Neural cell (in vitro differentiated cells): ENCODE results near the gene CCDC152. TPM values are rescaled to one million over a fixed set of nuclear protein-coding genes. Genes with fewer than 3 reads are reported as not detected.

Source experiments
- H2AFZ ChIP-seq: fragments of 200-600, 300-800 bp; sonication (generic), shearing (Covaris generic); 2 replicates; pipeline ENCODE4 v1.6.0; 2014; ENCODE audit warnings: low read depth, mild to moderate bottlenecking, antibody characterized with exemption, low read length, moderate library complexity
- H3F3A ChIP-seq: fragments of 200-600 bp; shearing (Covaris generic); 2 replicates; pipeline ENCODE4 v1.6.1; 2016; ENCODE audit warnings: mild to moderate bottlenecking, moderate library complexity, mixed read lengths, antibody characterized with exemption, low read length; ENCODE audit not compliant: insufficient read depth, poor library complexity, severe bottlenecking
- H3K27ac ChIP-seq: fragments of 200-600, 300-800 bp; sonication (generic), shearing (Covaris generic); 2 replicates; pipeline ENCODE4 v1.5.1; 2014; ENCODE audit warnings: mild to moderate bottlenecking, low read length, moderate library complexity
- H3K27me3 ChIP-seq: fragments of 300-800, 200-600 bp; sonication (generic), shearing (Covaris generic); 2 replicates; pipeline ENCODE4 v1.6.0; 2014; ENCODE audit warnings: mild to moderate bottlenecking, low read depth, low read length, moderate library complexity; ENCODE audit not compliant: insufficient read depth
- H3K36me3 ChIP-seq: fragments of 300-800, 200-600 bp; sonication (generic), shearing (Covaris generic); 2 replicates; pipeline ENCODE4 v1.5.1; 2014; ENCODE audit warnings: mild to moderate bottlenecking, antibody characterized with exemption, low read length, moderate library complexity; ENCODE audit not compliant: insufficient read depth
- H3K4me2 ChIP-seq: fragments of 300-800, 200-600 bp; sonication (generic), shearing (Covaris generic); 2 replicates; pipeline ENCODE4 v1.6.0; 2014; ENCODE audit warnings: mild to moderate bottlenecking, low read length
- H3K4me3 ChIP-seq: fragments of 300-800, 200-600 bp; sonication (generic), shearing (Covaris generic); 2 replicates; pipeline ENCODE4 v1.5.1; 2014; ENCODE audit warnings: mild to moderate bottlenecking, low read length, moderate library complexity
- H3K79me2 ChIP-seq: fragments of 200-600 bp; shearing (Covaris generic); replicated peaks from 2 replicates; pipeline ENCODE4 v1.6.0; 2014; ENCODE audit warnings: mild to moderate bottlenecking, low read length, moderate library complexity; ENCODE audit not compliant: insufficient read depth
- H3K9ac ChIP-seq: fragments of 300-800, 200-600 bp; sonication (generic), shearing (Covaris generic); 2 replicates; pipeline ENCODE4 v1.6.1; 2016; ENCODE audit warnings: mild to moderate bottlenecking, low read length, mixed read lengths
- H3K9me2 ChIP-seq: fragments of 200-600 bp; shearing (Covaris generic); 2 replicates; pipeline ENCODE4 v1.6.1; 2016; ENCODE audit warnings: mild to moderate bottlenecking, low read length, mixed read lengths; ENCODE audit not compliant: insufficient read depth
- H3K9me3 ChIP-seq: fragments of 200-600, 300-800 bp; sonication (generic), shearing (Covaris generic); 2 replicates; pipeline ENCODE4 v1.6.1; 2016; ENCODE audit warnings: mild to moderate bottlenecking, mixed run types, low read length, moderate library complexity, mixed read lengths
- H4K20me1 ChIP-seq: fragments of 200-600 bp; shearing (Covaris generic); 2 replicates; pipeline ENCODE4 v1.6.1; 2016; ENCODE audit warnings: mild to moderate bottlenecking, mixed run types; ENCODE audit not compliant: insufficient read depth
- EP300 ChIP-seq: fragments of 450-650 bp; conservative IDR thresholded peaks from 2 replicates; pipeline ENCODE4 v1.6.1; 2014; ENCODE audit warnings: antibody characterized with exemption, mild to moderate bottlenecking, moderate library complexity; ENCODE audit not compliant: poor library complexity, severe bottlenecking
- EZH2 ChIP-seq: fragments of 200-600, 300-800 bp; shearing (Covaris generic), sonication (generic); IDR thresholded peaks from 2 replicates; pipeline ENCODE4 v1.6.1; 2014; ENCODE audit warnings: antibody characterized with exemption, low read length, borderline replicate concordance, mild to moderate bottlenecking; ENCODE audit not compliant: insufficient read depth, poor library complexity, severe bottlenecking
- MXI1 ChIP-seq: fragments of 450-650 bp; conservative IDR thresholded peaks from 2 replicates; pipeline ENCODE4 v1.6.1; 2014; ENCODE audit warnings: antibody characterized with exemption, mild to moderate bottlenecking; ENCODE audit not compliant: poor library complexity, severe bottlenecking
- POLR2AphosphoS5 ChIP-seq: IDR thresholded peaks from 2 replicates; pipeline ENCODE4 v1.6.1; 2012
- RAD21 ChIP-seq: fragments of 450-650 bp; conservative IDR thresholded peaks from 2 replicates; pipeline ENCODE4 v1.6.1; 2014; ENCODE audit warnings: antibody characterized with exemption, mild to moderate bottlenecking, moderate library complexity
- SMC3 ChIP-seq: fragments of 450-650 bp; conservative IDR thresholded peaks from 2 replicates; pipeline ENCODE4 v1.6.1; 2014; ENCODE audit warnings: antibody characterized with exemption, mild to moderate bottlenecking, moderate library complexity; ENCODE audit not compliant: poor library complexity
- TAF1 ChIP-seq: IDR thresholded peaks from 2 replicates; pipeline ENCODE4 v1.6.1; 2012; ENCODE audit warnings: low read depth
- polyA plus RNA-seq: library from polyadenylated mRNA; depleted of rRNA; stranded (reverse); fragments of >200 nt; gene quantifications from 2 replicates; pipeline ENCODE4 v1.2.3, GENCODE V29; 2014
- TF ChIP-seq, protein P1 (sequence below): IDR thresholded peaks from 2 replicates; pipeline ENCODE4 v1.6.1; 2012; ENCODE audit warnings: borderline replicate concordance
- TF ChIP-seq, protein P2 (sequence below): fragments of 450-650 bp; IDR thresholded peaks from 2 replicates; pipeline ENCODE4 v1.5.1; 2014; ENCODE audit warnings: antibody characterized with exemption, mild to moderate bottlenecking, moderate library complexity; ENCODE audit not compliant: poor library complexity, severe bottlenecking

The CCDC152 gene
- polyA plus RNA-seq, 1 donor from 2014 or later: 0.87 TPM

DNA sequence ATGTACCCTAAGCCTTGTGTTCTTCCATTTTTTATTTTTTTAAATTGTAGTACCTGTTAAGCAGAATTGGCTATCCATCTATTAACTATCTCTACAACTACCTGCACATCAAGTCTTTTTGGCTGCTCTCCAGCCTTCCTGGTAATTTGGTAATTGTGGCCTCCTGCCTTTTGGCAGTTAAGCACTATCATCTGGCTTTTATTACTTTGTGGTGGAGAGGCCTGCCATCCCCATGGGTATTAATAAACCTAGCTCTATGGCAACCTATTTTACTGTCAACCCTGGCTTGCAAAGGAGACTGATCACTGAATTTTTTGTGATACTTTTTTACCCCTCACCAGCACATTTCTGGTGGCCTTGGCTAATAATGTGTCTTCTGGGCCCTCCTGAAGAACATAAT, 34.5 kb downstream of the CCDC152 start:
- H3K4me3 ChIP-seq: no peak overlapping the region
- H4K20me1 ChIP-seq: no peaks in the 10 kb centered on the region
- TF ChIP-seq EZH2 (no peak), TAF1 (no peak), RAD21 (no peak), EP300 (no peak), POLR2AphosphoS5 (no peak), SMC3 (no peak), MXI1 (no peak)
- TF ChIP-seq, protein P1, sequence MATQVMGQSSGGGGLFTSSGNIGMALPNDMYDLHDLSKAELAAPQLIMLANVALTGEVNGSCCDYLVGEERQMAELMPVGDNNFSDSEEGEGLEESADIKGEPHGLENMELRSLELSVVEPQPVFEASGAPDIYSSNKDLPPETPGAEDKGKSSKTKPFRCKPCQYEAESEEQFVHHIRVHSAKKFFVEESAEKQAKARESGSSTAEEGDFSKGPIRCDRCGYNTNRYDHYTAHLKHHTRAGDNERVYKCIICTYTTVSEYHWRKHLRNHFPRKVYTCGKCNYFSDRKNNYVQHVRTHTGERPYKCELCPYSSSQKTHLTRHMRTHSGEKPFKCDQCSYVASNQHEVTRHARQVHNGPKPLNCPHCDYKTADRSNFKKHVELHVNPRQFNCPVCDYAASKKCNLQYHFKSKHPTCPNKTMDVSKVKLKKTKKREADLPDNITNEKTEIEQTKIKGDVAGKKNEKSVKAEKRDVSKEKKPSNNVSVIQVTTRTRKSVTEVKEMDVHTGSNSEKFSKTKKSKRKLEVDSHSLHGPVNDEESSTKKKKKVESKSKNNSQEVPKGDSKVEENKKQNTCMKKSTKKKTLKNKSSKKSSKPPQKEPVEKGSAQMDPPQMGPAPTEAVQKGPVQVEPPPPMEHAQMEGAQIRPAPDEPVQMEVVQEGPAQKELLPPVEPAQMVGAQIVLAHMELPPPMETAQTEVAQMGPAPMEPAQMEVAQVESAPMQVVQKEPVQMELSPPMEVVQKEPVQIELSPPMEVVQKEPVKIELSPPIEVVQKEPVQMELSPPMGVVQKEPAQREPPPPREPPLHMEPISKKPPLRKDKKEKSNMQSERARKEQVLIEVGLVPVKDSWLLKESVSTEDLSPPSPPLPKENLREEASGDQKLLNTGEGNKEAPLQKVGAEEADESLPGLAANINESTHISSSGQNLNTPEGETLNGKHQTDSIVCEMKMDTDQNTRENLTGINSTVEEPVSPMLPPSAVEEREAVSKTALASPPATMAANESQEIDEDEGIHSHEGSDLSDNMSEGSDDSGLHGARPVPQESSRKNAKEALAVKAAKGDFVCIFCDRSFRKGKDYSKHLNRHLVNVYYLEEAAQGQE: no peak
- TF ChIP-seq, protein P2, sequence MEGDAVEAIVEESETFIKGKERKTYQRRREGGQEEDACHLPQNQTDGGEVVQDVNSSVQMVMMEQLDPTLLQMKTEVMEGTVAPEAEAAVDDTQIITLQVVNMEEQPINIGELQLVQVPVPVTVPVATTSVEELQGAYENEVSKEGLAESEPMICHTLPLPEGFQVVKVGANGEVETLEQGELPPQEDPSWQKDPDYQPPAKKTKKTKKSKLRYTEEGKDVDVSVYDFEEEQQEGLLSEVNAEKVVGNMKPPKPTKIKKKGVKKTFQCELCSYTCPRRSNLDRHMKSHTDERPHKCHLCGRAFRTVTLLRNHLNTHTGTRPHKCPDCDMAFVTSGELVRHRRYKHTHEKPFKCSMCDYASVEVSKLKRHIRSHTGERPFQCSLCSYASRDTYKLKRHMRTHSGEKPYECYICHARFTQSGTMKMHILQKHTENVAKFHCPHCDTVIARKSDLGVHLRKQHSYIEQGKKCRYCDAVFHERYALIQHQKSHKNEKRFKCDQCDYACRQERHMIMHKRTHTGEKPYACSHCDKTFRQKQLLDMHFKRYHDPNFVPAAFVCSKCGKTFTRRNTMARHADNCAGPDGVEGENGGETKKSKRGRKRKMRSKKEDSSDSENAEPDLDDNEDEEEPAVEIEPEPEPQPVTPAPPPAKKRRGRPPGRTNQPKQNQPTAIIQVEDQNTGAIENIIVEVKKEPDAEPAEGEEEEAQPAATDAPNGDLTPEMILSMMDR: no peak
- H3K27me3 ChIP-seq: no peaks in the 10 kb centered on the region
- no peak overlapping the region for H3K9ac ChIP-seq
- no peaks in the 10 kb centered on the region for H3K79me2 ChIP-seq
- no peaks in the 10 kb centered on the region for H3F3A ChIP-seq
- no peaks in the 10 kb centered on the region for H3K9me2 ChIP-seq
- H3K9me3 ChIP-seq: no peaks in the 10 kb centered on the region
- H3K27ac ChIP-seq: no peak overlapping the region
- no peaks in the 10 kb centered on the region for H3K36me3 ChIP-seq
- no peak overlapping the region for H2AFZ ChIP-seq
- no peak overlapping the region for H3K4me2 ChIP-seq

DNA sequence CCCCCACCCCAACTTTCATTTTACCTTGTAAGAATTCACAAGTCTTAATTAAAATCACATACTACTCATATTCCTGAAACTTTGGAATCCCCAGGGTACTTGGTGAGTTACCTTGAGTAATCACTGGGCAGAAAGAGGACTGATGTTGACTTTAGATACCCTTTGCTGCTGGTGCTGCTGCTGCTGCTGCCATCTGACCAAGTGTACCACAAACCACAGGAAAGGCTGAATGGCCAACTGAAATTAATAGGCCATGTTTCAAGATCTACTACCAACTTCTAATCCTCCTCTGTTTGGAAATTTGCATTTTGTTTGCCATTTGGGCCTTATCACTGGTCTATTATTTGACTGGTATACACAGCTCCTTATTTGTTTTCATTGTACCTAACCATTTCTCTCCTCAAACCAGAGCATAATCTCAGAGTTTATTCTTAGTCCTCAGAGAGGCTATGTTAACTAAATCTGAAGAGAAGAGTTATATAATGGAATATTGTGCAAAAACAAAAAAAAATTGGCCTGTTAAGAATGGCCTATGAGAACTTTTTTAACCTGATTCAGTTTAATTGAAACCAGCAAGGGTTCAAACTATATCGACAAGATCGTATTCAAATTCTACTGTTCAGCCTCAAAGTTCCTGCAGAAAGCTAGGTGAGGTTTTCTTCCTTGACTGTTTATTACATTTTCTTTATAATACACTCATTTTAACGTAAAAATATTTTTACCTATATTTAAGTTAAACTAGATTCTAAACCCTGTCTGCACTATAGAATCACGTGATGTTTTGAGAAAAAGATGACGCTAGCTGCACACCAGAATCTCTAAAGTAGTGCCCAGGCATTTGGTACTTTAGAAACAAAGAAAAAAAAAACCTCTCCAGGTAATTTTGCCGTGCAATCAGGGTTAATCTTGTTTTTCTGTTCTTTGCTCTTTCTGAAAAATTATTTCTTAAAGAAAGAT, 41.9 kb downstream of the CCDC152 start:
- H3K4me3 ChIP-seq: no peak overlapping the region
- no peaks in the 10 kb centered on the region for H3K79me2 ChIP-seq
- no peaks in the 10 kb centered on the region for H3F3A ChIP-seq
- no peak overlapping the region for H3K27ac ChIP-seq
- H2AFZ ChIP-seq: no peak overlapping the region
- no peaks in the 10 kb centered on the region for H3K36me3 ChIP-seq
- H3K9me2 ChIP-seq: no peaks in the 10 kb centered on the region
- no peaks in the 10 kb centered on the region for H3K27me3 ChIP-seq
- H3K9ac ChIP-seq: no peak overlapping the region
- TF ChIP-seq MXI1 (no peak), POLR2AphosphoS5 (no peak), TAF1 (no peak), EP300 (no peak), RAD21 (no peak), EZH2 (no peak), SMC3 (no peak)
- TF ChIP-seq, protein P2: no peak
- TF ChIP-seq, protein P1: no peak
- H3K9me3 ChIP-seq: no peaks in the 10 kb centered on the region
- no peak overlapping the region for H3K4me2 ChIP-seq
- no peaks in the 10 kb centered on the region for H4K20me1 ChIP-seq
